HS-27A (cell line): ENCODE measurements around the gene DYNC1I2.

ENCODE experiments used
- DNase-seq: peaks from one replicate; pipeline ENCODE4 v3.0.0-alpha.2; 2012; ENCODE audit warnings: low read depth, missing footprints

DYNC1I2 gene

DNA sequence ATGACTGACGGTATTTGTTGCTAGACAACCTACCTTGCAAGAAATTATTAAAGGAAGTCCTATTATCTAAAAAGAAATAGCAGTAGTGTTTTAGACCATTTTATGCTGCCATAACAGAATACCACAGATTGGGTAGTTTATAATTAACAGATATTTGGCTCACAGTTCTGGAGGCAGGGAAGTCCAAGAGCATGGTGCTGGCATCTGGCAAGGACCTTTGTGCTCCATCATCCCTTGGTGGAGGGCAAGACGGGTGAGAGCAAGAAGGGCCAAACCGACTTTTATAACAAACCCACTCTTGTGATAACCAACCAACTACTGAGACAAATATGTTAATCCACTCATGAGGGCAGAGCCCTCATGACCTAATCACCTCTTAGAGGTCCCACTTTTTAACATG lies 91.2 kb downstream of the DYNC1I2 start:
- no peak for DNase-seq

DNA sequence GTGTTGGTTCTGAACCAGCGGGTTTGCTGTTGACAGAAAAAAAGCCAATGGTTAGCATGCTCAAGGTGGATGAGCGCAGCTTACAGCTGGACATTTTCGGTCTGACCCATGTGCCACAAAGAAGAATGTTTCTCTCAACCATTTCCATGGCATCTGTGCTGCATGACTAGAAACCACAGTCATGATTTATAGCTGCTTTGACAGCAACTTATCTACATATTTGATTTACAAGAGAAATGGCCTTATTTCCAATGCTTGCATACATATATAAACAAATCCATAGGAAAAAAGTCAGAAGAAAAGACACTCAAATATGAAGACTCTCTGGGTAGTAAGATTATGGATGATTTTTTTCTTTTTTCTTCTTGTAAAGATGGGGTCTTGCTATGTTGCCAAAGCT lies 98.2 kb downstream of the DYNC1I2 start:
- DNase-seq = no peak

DNA sequence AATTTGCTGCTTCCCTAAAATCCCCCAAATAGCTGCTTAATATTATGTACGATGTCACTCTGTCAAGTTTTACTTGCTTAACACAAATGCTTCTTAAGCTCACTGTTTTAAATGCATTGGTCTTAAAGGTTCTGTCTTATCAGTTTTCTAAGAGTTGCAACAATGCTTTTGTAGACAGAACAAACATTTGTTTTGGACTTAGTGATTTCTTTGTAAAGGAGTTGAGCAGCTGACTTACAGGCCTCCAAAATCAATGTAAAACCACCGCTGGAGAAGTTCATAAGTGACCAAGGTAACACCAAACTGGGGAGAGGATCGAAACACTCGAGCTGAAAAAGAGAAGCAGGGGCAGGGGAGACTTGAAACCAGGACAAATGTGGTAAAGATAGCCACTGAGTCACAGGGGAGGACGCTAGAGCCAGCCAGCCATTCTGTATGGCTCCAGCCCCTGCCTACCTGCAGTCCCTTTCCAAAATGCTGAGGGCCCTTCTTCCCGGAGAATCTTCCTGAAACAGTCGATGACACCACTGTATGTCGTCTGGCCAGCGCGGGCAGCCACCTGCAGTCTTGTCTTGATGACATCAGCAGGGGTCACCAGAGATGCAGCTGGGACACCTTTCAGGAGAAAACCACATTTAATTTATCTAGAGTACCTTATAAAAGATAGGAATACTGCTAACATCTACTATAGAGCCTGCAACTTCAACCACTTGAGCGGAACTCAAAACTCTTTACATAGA lies 100.2 kb downstream of the DYNC1I2 start:
- DNase-seq = no peak

DNA sequence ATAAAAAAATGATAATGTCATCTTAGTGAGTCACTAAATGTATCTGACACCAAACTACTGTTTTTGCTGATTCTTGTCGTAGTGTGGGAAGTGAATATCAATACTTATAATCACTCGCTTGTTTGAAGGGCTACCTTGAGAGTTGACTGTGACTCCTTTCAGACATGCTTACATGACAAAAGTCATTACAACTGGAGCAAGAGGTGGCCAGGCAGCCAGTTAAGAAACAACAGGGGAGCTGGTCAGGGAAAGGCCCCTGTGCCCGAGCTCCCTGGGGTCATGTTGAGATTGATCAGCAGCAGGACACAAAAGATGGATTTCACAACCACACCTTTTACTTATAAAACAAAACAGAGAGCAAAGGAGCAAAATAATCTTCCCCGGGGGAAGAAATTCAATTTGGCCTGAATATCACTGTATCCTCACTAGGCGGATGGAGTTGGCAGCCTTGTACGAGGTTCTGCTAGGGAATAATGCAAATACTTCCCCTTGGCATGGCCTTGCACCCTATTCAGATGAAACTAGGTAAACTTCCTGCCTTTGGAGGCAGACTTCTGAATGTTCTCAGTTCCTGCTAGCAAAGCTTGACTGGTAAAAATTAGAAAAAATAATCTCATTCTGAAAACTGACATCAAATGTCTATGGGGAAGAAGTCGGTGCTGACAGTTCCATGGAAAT lies 101.2 kb downstream of the DYNC1I2 start:
- no peak for DNase-seq

DNA sequence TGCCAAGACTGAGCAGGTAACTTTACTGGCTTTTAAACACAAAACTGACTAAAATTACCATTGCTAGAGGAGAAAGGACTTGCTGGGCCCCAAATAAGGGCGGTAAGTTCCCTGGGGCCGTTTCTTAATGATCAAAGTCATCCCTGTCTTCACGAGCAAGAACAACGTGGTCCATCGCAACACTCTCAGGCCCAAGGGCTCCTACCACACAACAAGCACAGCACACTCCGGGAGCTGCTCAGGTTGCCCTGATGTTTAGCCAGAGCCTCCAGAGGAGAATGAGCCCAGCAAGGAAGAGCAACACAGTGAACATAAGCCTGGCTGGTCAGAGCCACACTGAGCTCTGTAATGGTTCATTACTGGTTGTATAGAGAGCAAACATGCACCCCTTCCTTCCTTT lies 102.7 kb downstream of the DYNC1I2 start:
- no peak for DNase-seq

DNA sequence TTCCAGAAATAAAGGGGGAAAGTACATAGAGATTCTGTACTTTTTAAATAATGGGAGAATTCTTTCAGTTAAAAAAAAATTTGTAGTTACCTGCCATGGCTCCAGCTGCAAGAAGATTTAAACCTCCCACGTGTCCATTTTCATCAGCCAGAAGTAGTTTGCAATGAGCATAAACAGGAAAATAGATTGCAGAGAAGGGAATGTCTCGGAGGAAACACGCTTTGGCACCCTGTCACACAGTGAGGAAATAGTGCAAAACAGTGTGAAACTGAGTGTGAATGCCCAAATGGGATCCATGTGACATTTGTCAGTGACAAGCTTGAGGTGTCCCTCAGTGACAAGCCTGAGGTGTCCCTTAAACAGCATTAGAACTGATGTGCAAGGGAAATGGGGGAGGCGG lies 104.1 kb downstream of the DYNC1I2 start:
- no peak for DNase-seq

DNA sequence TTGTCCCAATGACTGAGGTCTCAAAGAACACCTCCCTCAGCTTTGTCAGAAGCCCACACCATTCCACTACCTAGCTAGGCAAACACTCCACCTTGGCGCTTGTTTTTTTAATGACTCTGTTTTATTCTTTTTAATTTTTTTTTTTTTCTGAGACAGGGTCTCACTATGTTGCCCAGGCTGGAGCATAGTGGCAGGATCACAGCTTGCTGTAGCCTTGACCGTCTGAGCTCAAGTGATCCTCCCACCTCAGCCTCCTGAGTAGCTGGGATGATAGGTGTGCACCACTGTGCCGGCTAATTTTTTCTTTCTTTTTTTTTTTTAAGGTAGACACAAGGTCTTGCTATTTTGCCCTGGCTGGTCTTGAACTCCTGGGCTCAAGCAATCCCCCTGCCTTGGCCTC lies 104.9 kb downstream of the DYNC1I2 start:
- DNase-seq = no peak

DNA sequence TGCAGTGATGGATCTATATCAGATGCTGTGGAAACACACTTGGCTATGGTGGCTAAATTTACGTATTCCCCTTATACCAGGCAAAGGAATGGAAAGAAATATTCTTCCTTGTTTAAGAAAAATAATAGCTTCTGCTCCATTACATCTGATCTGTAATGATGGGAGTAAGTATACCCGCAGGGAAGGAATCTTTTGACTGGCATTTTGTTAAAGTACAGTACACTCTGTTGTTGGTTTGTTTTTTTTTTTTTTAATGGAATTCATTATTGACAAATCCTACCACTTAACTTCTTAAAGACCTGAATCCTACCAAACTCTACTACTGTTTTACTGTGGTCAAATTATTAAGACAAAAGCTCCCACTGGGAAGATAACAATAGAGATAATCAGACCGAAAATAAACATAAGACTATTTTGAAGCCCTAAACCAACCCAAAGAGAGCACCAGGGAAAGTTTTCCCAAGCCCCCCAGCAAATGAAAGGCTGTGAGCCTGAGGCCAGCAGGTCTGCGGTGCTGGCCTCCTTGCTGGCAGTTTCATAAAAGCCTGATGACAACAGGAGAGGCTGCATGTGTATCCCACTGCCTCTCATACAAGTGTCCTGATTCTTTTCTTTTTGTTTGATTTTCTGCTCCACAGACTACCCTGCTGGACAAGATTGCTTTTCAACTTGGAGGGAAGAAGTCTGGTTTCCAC lies 105.8 kb downstream of the DYNC1I2 start:
- no peak for DNase-seq

DNA sequence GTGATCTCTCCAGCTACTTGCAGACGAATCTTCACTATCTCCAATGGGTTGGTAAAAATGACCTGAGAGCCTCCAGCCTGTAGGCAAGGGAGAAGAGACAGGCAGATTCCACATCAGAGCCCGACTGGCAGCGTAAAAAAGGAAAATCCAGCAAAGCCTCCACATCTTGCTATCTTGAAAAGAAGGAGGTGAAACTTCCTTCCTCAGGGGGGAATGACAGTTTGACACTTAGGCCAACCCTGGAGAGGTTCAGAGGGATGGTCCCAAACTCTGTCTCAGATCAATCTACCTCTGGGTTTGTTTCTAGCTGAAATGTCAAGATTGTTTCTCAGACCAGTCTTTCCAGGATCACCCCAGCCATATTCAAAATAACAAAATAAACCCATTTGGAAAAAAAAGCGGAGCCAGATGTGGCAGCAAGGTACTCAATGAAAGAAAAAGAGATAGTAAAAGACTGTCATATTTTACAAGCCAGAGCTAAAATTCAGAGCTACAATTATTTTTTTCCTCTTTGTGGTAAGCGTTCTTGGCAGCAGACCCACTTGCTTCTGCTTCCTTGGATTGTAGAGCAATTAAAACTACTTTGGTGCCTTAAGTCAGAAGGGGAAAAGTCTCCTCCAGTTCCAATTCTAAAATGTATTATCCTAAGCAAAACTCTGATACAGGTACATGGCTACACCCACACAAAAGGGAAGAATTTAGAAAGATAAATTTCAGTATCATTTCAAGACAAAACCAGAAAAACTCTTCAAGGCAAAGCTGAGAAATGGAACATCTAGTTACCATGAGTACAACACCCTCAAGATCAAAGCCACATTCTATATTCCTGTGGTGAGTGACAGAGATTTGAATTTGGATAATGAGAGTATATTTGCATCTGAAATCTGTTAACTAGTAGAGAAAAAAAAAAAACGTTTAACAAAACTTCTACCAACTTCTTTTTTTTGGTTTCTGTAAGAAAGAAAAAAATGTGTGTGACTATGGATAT lies 106.7 kb downstream of the DYNC1I2 start:
- no peak for DNase-seq

DNA sequence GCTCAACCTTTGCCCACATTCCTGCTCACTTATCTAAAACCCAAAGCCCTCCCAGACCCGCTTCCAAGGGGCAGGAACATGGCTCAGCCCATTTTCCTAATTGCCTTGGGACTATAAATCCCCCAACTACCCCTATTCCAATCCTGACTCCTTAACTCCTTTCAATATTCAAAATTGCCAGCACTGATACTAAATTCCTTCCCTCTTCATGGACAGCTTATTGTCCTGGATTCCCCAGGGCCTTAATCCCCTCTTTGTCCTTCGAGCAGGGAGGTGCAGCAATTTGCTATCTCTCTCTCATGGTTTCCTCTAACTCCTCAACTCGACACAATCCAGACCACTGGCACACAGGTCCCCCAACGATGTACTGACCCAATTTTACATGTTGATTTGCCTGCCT lies 107.6 kb downstream of the DYNC1I2 start:
- DNase-seq = no peak
